Activated CD4-positive, alpha-beta memory T cell treated with anti-CD3 and anti-CD28 coated beads, Interleukin-2, amount 10 ng/mL, durations not matched to agents 7 days and 5 days (primary cell): ENCODE results near the gene TRAPPC12. TPM values are rescaled to one million over a fixed set of nuclear protein-coding genes. Genes with fewer than 3 reads are reported as not detected.
A peak's percentile ranks its signal among the peaks of the same experiment; 100 is the strongest.

ENCODE experiments used
- CTCF ChIA-PET: fragments of 350-600 bp; sonication (Branson Sonifier 250); formaldehyde crosslinking; loops from one replicate; lab custom pipeline; 2021; ENCODE audit warnings: antibody characterized with exemption, inconsistent platforms; lab: Charles Lee
- POLR2A ChIA-PET: fragments of 350-600 bp; sonication (Branson Sonifier 250); formaldehyde crosslinking; loops from one replicate; lab custom pipeline; 2021; ENCODE audit warnings: antibody characterized with exemption; lab: Charles Lee
- DNase-seq: peaks from one replicate; pipeline ENCODE4 v3.0.0-alpha.2; 2020
- H3K27ac Mint-ChIP-seq: one replicate; pipeline ENCODE4 v1.8.0; 2021; ENCODE audit warnings: mild to moderate bottlenecking, mixed read lengths
- H3K27me3 Mint-ChIP-seq: one replicate; pipeline ENCODE4 v1.8.0; 2021; ENCODE audit warnings: mixed read lengths
- H3K36me3 Mint-ChIP-seq: one replicate; pipeline ENCODE4 v1.8.0; 2021; ENCODE audit warnings: low read depth, mixed read lengths
- H3K4me1 Mint-ChIP-seq: one replicate; pipeline ENCODE4 v1.8.0; 2021; ENCODE audit warnings: mixed read lengths
- H3K4me3 Mint-ChIP-seq: one replicate; pipeline ENCODE4 v1.8.0; 2021; ENCODE audit warnings: mild to moderate bottlenecking, mixed read lengths
- H3K9me3 Mint-ChIP-seq: one replicate; pipeline ENCODE4 v1.8.0; 2021; ENCODE audit warnings: mixed read lengths
- total RNA-seq, 2 experiments: library from RNA; stranded (reverse); gene quantifications; one replicate each; pipeline ENCODE4 v1.2.3, GENCODE V29; 2021

TRAPPC12 gene
- total RNA-seq, 2 experiments from 2014 or later: 74.5 to 75.6 TPM

DNA sequence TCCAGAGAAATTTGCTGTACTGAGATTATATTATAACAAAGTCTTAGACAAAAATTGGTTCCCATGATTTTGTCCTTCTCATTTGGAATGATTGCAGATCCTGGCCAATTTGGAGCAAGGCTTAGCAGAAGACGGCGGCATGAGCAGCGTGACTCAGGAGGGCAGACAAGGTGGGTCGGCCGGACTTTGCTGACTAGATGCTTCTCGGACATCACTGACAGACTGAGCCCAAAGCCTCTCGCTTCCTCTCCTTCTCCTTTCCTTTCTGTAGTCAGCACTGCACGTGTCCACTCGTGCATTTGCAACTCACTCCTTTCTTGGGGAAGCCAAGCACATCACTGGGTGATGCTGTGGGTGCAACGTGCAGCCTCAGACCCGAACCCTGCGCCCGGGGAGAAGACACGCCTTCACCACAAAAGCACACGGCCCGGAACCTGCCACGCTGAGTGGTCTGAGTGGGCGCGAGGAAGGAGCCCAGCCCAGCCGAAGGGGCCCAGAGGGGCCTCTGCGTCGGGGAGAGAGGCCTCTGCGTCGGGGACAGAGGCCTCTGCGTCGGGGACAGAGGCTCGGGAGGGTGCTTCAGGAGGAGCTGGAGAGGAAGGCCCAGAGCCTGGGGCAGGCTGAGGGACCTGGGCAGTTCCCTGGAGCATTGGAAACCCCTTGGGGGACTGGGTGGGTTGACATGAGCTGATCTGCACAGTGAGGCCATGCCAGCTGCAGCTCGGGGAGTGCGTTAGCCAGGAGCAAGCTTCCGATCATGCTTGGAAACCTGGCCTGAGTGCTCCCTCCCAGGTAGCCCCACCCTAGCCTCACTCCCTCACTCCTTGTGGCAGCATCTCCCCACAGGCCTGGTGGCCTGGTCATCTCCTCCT lies 78.3 kb downstream of the TRAPPC12 start:
- Mint-ChIP-seq H3K9me3 (no peaks in the 10 kb centered on the region), H3K27me3 (no peaks in the 10 kb centered on the region), H3K27ac (no peak overlapping the region), H3K4me1 (peaks cover 10% of the 10 kb centered on the region), H3K4me3 (no peak overlapping the region), H3K36me3 (peaks cover 14% of the 10 kb centered on the region)
- ChIA-PET POLR2A (no interaction called here), CTCF (no interaction called here)
- peak; percentile 11 for DNase-seq

DNA sequence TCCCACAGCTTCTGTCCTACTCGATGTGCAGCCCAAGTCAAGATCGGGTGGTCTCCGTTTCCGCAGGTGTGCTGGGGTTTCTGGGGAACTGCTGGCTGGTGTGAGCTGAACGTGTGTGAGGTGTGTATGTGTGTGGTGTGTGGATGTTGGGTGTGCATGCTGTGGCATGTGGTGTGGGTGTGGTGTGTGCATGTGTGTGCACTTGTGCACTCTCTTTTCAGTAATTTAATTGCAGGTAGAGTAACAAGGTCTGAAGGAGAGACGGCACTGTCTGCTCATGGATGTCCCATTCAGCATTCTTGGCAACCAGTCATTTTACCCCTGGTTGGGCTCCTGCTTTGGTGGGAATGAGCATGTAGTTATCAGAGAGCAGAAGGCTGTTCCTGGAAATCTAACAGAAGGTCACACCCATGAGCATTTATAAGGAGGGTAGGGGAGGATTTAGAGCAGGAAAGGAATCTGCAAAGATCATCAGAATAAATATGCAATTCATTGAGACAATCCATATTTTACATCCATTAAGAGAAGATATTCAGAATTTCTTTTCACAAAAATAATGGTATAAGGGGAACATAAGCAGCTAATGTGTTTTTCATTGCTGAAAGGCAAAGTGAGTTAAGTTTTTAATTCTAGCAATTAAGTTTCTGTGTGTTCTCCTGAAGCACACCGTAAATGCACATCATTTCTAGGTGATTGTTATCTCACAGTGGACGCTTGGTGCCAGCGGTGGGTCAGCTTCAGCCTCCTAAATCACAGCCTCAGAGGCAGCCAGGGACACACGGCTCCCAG lies 79.1 kb downstream of the TRAPPC12 start:
- H3K27me3 Mint-ChIP-seq: no peaks in the 10 kb centered on the region
- H3K9me3 Mint-ChIP-seq: no peaks in the 10 kb centered on the region
- H3K4me3 Mint-ChIP-seq: no peak overlapping the region
- peaks cover 14% of the 10 kb centered on the region for H3K36me3 Mint-ChIP-seq
- CTCF ChIA-PET: no interaction called here
- peak; percentile 14 for DNase-seq
- no peak overlapping the region for H3K27ac Mint-ChIP-seq
- H3K4me1 Mint-ChIP-seq: peaks cover 10% of the 10 kb centered on the region
- POLR2A ChIA-PET: no interaction called here

DNA sequence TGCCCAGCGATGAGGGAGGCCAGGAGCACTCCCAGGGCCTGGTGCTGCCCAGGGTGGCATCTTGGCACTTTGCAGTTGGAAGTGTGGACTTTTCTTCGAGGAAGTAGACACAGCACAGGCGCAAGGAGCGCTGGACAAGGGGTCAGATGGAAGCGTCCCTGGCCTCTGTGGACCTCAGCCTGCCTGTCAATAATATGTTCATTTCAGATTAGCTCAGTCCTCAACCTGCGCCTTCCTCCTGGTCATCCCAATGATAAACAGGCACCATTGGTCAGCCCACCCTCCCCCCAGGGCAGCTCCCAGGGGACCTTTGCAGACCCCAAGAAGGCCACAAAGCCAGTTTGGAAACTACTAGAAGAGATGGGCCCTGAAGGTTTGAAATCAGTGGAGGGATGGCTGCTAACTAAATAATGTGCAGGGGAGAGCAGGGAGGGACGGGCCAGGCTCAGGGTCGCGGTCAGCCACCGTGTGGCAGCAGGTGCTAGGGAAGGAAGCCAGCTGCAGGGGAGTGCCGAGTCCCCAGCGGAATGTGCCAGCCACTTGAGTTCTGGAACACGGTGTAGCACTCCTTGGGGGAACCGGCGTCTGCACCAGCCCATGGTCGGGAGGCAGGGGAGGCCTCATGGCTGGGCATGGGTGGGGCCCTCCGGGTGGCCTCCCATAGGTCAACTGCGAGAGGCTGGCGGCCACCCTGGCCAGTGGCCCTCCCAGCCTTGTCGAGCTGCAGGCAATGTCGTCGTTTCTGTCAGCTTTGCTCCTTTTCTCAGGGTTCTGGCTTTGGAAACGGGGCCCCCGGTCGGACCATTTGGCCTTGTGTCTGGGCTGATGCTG lies 79.9 kb downstream of the TRAPPC12 start:
- H3K27ac Mint-ChIP-seq: no peak overlapping the region
- H3K36me3 Mint-ChIP-seq: peaks cover 17% of the 10 kb centered on the region
- H3K27me3 Mint-ChIP-seq: no peaks in the 10 kb centered on the region
- DNase-seq: peak; percentile 10
- peaks cover 10% of the 10 kb centered on the region for H3K4me1 Mint-ChIP-seq
- ChIA-PET POLR2A (no interaction called here), CTCF (no interaction called here)
- no peaks in the 10 kb centered on the region for H3K9me3 Mint-ChIP-seq
- no peak overlapping the region for H3K4me3 Mint-ChIP-seq

DNA sequence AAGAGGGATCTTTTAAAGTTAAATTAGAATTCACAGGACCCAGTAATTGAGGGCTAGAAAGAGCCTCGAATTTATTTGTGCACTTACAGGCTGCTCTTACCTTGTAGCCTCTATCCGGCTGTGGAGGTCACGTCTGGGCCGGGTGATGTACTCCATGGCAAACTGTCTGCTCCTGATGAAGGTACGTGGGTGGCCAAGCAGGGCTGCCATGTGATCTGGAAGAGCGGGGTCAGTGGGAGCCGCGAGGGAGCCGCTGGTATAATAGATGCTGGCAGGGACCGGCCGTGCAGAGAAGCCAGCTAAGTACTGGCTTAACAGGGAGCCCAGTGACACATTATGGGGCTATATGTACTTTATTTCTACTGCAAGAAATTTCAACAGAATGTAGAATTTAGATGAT lies 80.7 kb downstream of the TRAPPC12 start:
- peak; percentile 11 for DNase-seq
- no peak overlapping the region for H3K4me3 Mint-ChIP-seq
- peaks cover 17% of the 10 kb centered on the region for H3K36me3 Mint-ChIP-seq
- no peaks in the 10 kb centered on the region for H3K9me3 Mint-ChIP-seq
- no peaks in the 10 kb centered on the region for H3K27me3 Mint-ChIP-seq
- peaks cover 10% of the 10 kb centered on the region for H3K4me1 Mint-ChIP-seq
- no peak overlapping the region for H3K27ac Mint-ChIP-seq
- POLR2A ChIA-PET: no interaction called here
- CTCF ChIA-PET: no interaction called here

DNA sequence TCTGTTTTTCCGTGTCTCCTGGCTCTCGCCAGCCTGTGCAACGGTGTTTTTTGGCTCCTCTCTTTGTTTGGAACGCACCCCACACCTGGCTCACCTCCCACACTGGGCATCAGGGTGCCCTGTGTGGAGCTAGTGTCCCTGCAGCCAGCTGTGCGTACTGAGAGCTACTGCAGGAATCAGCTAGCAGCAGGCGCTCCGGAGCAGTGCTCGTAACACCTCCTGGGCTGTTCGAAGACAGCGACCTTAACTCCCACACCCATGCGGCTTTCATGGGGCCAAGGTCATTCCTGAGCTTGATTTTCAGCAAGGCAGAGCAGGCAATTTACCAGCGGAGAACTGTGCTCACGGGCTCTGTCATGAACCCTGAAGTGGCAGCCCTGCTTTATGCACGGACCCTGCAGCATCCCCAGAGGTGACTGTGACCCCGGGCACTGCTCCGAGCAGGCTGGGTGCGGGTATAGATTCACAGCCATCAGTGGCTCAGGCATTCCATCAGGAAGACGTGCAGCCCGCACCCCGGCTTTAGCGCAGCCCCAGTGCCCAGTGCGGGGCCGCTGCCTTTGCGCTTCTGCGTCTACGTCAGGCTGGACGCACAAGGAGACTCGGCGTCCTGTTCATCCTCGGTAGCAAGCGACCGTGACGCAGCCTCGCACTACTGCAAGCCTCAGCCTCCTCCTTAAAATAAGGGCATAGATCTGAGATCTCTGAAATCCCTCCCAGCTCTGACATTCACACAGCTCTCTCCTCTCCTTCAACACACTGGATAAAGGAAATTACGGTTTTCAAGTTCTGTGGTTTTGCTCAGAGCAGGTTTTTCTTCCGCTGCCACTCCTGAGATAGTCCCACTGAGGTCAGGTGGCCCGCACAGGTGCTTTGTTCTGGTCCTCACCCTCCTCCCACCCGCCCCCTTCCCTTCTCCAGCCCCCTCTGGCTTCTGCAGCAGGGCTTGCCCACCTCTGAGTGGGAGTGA lies 81.6 kb downstream of the TRAPPC12 start:
- H3K4me3 Mint-ChIP-seq: no peak overlapping the region
- peaks cover 12% of the 10 kb centered on the region for H3K36me3 Mint-ChIP-seq
- CTCF ChIA-PET: interaction anchor here (1.6 to 2.2 kb wide), 3 partner anchors 10 to 27 kb away, joined by 5 to 6 read pairs (median 5); no protein-coding TSS in a partner anchor
- H3K4me1 Mint-ChIP-seq: peaks cover 10% of the 10 kb centered on the region
- no peak overlapping the region for H3K27ac Mint-ChIP-seq
- H3K9me3 Mint-ChIP-seq: no peaks in the 10 kb centered on the region
- POLR2A ChIA-PET: no interaction called here
- DNase-seq: no peak
- no peaks in the 10 kb centered on the region for H3K27me3 Mint-ChIP-seq

DNA sequence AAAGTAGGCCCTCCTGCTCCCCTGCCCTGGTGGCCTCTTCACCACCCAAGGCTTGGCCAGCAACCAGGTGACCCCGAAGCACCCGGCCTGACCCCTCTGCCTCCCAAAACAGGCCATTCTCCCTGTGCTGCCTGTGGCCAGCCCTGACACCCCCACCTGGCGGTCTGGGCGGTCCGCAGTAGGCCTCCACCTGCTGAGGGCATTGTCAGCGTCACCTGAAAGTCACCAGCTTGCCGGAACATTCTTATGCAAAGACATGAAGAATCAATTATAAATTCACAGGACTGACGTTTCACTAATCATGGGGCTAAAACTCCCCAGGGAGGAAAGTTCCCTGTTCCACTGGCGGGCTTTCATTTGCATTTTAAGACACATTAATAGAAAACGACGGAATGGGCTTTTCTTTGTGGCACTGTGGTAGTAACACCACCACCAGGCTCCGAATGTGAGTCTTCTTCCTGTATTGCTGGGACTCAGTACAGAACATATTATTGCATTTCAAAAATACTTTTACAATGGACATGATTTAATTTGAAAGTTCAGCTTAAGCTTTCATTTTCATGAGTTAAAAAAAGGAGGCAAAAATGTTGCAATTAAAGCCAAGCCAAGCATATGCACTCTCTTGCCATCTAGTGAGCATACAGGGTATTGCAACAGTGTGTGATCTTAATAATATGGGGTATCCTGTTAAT lies 82.5 kb downstream of the TRAPPC12 start:
- peaks cover 9% of the 10 kb centered on the region for H3K36me3 Mint-ChIP-seq
- ChIA-PET POLR2A (interaction anchor here (1.0 kb wide), 1 partner anchor 57 kb away, joined by 3 read pairs; no protein-coding TSS in a partner anchor), CTCF (interaction anchor here (0.6 to 2.2 kb wide), 6 partner anchors 9 to 190 kb away, joined by 3 to 16 read pairs (median 5); no protein-coding TSS in a partner anchor)
- H3K4me1 Mint-ChIP-seq: peaks cover 10% of the 10 kb centered on the region
- H3K9me3 Mint-ChIP-seq: no peaks in the 10 kb centered on the region
- no peak for DNase-seq
- peak overlapping the region; percentile 49 for H3K27ac Mint-ChIP-seq
- no peaks in the 10 kb centered on the region for H3K27me3 Mint-ChIP-seq
- no peak overlapping the region for H3K4me3 Mint-ChIP-seq

DNA sequence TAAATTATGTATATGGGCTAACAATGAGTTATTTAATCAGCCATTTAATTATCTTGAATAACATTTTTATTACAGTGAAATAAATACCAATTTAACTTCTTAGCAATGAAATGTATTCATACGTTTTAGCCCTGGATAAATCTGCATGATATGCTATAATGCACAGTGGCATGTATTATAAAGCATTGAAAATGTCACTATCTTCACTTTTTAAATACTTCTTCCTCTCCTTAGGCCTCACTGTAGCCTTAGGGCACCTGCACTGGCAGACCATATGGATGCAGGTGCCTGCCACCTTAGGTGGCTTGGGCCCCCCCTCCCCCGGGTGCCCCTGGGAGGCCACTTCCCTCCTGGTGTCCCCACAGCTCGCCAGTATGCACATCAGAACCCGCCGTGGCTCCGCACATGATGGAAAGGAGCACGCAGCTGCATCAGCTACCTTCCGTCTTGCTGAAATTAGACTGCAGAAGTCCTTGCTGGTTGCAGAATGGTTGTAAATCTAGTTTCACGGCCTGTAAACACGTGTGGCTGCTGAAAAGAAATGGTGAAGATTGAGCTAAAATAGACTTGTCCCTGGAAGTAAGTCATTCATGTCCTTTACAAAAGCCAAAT lies 83.1 kb downstream of the TRAPPC12 start:
- H3K36me3 Mint-ChIP-seq: peaks cover 8% of the 10 kb centered on the region
- H3K4me1 Mint-ChIP-seq: peaks cover 10% of the 10 kb centered on the region
- no peak overlapping the region for H3K4me3 Mint-ChIP-seq
- no peak for DNase-seq
- ChIA-PET CTCF (interaction anchor here (1.2 to 2.2 kb wide), 6 partner anchors 8 to 190 kb away, joined by 3 to 16 read pairs (median 6); no protein-coding TSS in a partner anchor), POLR2A (interaction anchor here (1.0 kb wide), 1 partner anchor 56 kb away, joined by 3 read pairs; no protein-coding TSS in a partner anchor)
- H3K27ac Mint-ChIP-seq: no peak overlapping the region
- no peaks in the 10 kb centered on the region for H3K27me3 Mint-ChIP-seq
- H3K9me3 Mint-ChIP-seq: no peaks in the 10 kb centered on the region

DNA sequence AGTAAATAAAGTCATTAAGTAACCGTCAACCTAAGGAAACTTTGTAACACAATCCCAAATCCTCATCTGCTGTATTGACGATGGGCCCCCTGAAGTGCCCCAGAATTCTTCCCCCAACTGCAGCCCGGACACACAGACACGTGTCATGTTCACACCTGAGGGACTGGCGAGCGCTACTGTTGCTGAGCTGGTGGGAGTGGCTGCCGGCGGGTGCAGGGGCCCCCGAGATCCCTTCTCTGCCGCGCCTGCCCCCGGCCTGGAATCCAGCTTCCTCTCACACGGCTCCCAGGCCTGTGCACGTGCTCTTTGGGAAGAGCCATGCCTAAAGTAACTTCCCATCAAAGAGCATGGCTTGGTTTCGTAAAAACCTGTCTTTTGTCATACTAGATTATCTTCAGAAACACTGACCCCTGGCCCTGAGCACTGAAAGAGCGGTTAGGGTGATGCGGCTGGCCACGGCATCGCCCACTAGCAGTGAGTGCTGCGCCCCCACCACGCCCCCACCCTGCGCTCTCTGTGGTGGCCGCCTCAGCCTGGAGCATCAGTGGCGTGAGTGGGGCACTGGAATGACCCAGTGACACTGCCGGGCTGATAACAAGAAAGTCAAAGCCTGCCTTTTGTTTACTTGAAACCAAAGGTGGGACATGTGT lies 83.8 kb downstream of the TRAPPC12 start:
- Mint-ChIP-seq H3K9me3 (no peaks in the 10 kb centered on the region), H3K27me3 (no peaks in the 10 kb centered on the region), H3K36me3 (peaks cover 13% of the 10 kb centered on the region), H3K4me3 (no peak overlapping the region), H3K4me1 (peaks cover 8% of the 10 kb centered on the region), H3K27ac (no peak overlapping the region)
- DNase-seq: no peak
- ChIA-PET POLR2A (interaction anchor here (1.3 kb wide), 1 partner anchor 55 kb away, joined by 3 read pairs; no protein-coding TSS in a partner anchor), CTCF (interaction anchor here (1.2 to 2.2 kb wide), 5 partner anchors 11 to 189 kb away, joined by 3 to 16 read pairs (median 5); no protein-coding TSS in a partner anchor)

DNA sequence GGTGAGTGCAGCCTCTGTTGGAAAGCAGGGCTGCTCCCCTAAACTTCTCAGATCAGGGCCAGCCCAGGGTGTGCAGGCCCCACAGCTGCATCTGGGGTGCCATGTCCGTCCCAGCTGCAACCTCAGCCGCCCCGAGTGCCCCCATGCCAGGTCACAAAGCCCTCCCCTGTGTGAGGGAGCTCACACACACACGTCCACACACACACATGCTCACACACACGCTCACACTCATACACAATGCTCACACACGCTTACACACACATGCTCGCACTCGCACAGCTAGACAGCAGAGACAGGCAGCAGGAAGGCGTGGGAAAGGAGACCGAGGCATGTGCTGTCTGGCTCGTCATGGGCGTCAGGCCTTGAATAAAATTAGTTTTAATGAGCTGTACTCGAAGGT lies 84.5 kb downstream of the TRAPPC12 start:
- H3K36me3 Mint-ChIP-seq: peaks cover 14% of the 10 kb centered on the region
- DNase-seq: no peak
- H3K4me1 Mint-ChIP-seq: peaks cover 5% of the 10 kb centered on the region
- ChIA-PET POLR2A (interaction anchor here (1.3 kb wide), 1 partner anchor 54 kb away, joined by 3 read pairs; no protein-coding TSS in a partner anchor), CTCF (interaction anchor here (1.3 to 1.4 kb wide), 2 partner anchors 10 to 188 kb away, joined by 4 to 7 read pairs; no protein-coding TSS in a partner anchor)
- H3K27ac Mint-ChIP-seq: peak overlapping the region; percentile 11
- no peaks in the 10 kb centered on the region for H3K27me3 Mint-ChIP-seq
- H3K4me3 Mint-ChIP-seq: no peak overlapping the region
- no peaks in the 10 kb centered on the region for H3K9me3 Mint-ChIP-seq

DNA sequence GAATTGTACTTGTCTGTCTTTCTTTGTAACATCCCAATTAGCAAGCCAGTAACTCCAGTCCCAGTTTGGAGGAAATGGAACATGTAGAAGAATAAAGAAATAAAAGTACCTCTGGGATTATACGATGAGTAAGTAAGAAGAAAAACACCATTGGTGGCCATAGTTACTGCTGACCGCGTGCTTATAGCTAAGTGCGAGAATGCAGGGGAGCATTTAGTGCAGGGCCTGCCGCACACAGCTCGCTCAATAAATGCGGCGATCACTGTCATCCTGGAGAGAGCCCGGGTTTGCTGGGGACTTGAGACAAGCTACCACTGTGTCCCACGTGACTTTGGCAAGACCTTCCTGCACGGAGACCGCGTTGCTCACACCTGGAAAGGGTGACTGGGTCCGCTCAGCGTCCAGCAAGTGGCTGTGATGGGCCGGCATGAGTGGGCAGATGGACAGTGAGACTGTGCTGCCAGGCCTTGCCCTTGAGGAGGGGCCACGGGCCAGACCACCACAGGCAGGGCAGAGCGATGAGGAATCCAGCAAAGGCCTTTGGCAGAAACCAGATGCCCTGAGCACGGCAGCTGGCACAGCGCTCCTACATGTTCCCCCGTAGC lies 85.0 kb downstream of the TRAPPC12 start:
- no peak overlapping the region for H3K27ac Mint-ChIP-seq
- DNase-seq: no peak

More for the DNA sequence above, 85.0 kb downstream of the TRAPPC12 start:
- ChIA-PET POLR2A (no interaction called here), CTCF (interaction anchor here (1.3 to 1.4 kb wide), 2 partner anchors 10 to 188 kb away, joined by 4 to 7 read pairs; no protein-coding TSS in a partner anchor)
- Mint-ChIP-seq H3K9me3 (no peaks in the 10 kb centered on the region), H3K36me3 (peaks cover 14% of the 10 kb centered on the region), H3K4me3 (no peak overlapping the region), H3K27me3 (no peaks in the 10 kb centered on the region), H3K4me1 (peaks cover 5% of the 10 kb centered on the region)
